CD4-positive, alpha-beta T cell treated with Interleukin-2 at 100 ng/mL for 4 hours (primary cell): ENCODE measurements around the gene SFTPB.
A peak's percentile ranks its signal among the peaks of the same experiment; 100 is the strongest.
"Not testable (repeated sequence)": the region's sequence is repeated elsewhere in the genome, so short reads cannot be mapped to it uniquely, and the experiment has no call there.

ENCODE experiments used
- DNase-seq: peaks from one replicate; pipeline ENCODE4 v3.0.0-alpha.2; 2020; ENCODE audit warnings: low spot score

Gene SFTPB

GRCh38 chr2:85668009-85668856, at the start of gene SFTPB:
Gene SFTPB (minus strand): TSS chr2:85668199. CDS start chr2:85668183, 16 bp downstream.
- DNase-seq, result no peak

- no peak for DNase-seq
These were observed 49.5 kb upstream of the SFTPB start for GRCh38 chr2:85717308-85718008.

DNA sequence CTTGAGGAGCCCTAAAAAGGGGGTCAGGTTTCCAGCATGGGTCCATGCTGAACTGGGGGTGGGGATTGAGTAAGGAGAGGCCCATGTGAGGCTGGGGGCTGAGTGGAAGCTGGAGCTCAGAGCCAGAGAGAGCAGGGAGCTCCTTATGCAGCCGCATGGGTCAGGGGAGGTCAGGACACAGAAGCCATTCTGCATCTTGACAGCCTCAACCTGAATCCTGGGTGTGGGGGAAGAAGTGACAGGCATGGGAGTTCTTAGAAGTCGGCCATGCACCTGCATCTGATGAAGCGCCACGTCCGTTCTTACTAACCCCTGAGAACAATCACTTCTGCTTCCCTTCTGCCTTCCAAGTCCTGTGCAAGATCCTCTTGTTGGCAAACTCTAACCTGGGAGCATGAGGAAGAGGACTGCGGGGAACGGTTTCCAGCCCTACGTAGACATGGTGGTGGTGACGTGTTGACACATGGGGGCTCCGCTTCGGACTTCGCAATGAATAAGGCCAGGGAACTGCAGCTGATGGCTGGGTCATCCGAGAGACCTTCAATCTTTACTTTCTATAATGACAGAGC, 48.4 kb upstream of the SFTPB start:
- DNase-seq, result no peak

DNA sequence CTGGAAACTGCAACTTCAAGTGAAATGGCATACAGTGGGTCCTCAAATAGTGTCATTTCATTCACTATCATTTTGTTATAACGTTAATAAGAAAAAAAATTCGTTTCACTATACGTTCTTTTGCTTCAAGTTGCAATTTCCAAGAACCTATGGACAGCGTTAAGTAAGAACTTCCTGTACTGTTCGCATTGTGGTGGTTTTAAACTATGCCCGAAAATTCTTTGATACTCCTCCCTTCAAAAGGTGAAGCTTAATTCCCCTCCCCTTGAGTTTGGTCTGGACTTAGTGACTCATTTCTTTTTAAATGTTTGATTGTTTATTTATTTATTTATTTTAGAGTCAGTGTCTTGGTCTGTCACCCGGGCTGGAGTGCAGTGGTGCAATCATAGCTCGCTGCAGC, 46.8 kb upstream of the SFTPB start:
- no peak for DNase-seq

DNA sequence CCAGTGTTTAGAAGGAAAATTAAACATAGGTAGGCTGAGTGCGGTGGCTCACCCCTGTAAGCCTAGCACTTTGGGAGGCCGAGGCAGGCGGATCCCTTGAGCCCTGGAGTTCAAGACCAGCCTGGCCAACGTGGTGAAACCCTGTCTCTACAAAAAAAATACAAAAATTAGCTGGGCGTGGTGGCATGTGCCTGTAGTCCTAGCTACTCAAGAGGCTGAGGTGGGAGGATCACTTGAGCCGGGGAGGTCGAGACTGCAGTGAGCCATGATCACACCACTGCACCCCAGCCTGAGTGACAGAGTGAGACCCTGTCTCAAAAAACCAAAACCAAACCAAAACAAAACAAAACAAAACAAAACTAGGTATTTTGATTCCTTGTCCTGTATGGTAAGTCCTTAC, 46.4 kb upstream of the SFTPB start:
- not testable (repeated sequence) for DNase-seq

DNA sequence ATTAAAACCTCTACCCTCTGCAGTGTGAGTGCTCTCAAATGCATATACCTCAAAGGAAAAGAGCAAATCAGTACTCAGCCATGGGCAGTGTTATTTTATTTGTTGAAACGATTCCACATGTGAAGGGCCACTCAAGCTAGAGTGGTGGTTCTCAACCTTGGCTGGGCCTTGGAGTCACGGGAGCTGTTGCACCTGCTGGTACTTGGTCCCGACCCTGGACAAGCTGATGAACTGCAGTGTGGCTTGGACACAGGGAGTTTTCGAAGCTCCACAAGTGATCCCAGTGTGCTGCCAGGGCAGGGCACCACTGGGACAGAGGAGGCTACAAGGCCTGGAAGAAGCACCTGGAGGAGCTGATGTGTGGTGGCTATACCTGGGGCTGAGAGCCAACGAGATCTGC, 45.8 kb upstream of the SFTPB start:
- no peak for DNase-seq

DNA sequence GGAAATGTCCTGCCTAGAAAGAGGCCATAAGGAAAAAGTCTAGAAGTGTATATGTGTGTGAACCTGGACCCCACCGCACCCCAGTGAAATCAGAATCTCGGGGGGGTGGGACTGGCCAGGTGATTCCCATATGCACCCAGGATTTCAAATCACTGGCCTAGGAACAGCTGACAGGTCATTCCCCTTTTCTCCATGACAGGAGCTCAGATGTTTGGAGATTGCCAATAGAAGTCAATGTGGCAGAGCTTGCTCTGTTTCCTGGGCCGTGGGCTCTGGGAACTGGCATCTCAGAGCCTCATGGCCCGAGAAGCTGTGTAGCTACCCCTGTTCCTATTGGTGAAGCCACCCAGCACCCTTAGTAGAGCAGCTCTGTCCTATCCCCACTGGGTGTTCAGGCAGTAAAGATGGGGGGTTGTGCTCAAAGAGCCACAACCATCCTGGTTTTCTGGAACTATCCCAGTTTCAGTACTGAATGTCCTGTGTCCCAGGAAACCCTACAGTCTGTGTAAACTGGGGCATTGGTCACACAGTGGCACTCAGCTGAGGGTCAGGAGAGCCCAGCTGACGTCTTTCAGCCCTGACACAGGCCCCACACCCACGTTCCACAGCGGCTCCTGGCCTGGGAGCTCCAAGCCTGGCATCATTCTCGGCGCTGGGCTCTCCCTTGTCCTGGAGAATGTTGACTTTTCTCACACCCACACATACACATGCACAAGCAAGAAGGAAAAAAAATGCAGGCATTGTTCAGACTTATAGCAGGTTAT, 45.0 kb upstream of the SFTPB start:
- DNase-seq, result no peak

DNA sequence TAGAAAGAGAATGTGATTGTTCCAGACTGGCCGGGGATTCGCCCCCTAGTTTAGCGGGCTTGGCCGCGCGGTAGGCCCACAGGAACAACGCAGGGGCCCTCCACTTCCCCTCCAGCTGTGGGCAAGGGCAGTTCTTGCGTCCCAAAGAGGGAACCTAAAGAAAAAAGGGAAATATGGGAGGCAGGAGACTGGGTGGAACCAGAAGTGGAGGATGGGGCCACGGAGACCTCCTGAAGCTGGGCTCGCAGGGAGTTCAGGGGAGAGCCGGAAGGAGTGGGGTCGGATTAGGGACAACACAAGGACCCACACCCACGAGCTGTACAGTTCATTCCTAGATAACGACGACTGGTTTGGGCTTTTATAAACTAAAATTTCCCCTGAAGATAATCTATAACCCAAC, 44.3 kb upstream of the SFTPB start:
- DNase-seq, result no peak

GRCh38 chr2:85711578-85712060, 43.6 kb upstream of the SFTPB start:
- no peak for DNase-seq

DNA sequence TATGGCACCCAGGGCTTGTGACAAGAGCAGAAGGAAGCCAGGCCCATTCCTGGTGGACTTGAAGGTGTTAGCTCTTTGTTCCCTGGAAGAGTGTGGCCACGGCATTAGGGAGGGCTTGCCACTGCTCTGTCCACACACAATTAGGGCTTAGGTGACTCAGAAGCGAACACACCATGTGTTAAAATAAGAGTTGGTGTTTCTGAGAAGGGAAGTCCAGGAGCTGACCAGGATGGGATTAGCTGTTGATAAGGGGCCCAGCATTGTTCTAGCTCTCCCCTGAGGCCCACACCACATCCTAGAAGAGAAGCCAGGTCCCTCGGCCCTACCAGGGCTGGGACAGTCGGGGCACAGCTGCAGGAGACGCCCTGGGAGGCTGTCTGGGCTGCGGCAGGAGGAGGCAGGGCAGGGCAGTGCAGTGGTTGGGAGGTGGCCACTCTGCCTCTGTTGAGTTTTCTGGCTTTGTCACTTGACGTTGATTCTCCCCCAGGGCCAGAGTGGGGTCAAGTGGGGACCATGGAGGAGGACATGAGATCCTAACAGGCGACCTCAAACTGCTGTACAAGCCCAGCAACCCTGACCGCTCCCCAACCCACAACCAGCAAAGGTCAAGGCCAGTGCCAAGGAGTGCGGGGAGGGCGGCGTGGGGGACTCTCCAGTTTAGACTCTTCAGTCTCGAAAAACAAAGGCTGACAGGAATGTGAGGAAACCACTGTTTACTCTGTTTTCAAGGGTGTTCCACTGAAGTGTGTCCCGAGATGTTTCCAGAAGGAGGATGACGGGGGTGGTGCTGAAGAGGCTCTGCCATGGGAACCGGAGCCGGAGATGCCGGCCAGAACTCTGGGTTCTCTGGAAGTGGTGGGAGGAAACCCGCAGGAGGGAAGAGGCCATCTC, 42.9 kb upstream of the SFTPB start:
- no peak for DNase-seq

DNA sequence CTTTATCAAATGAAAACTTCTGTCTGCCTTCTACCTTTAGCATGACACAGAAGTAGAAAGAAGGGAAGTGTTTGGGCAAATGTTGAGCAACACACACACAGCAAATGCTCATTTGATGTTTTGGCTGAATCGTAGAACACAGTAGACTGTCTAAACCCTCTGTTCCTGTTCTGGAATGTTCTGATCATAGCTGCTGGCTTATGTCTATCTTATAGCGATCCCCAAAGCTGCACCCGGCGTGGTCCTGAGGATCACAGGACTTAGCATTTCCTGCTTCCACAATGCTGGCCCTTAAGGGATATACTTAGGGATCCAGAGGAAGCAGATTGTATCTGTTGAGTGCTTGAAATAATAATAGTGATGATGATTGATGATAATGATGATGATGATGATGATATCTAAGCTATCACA, 41.4 kb upstream of the SFTPB start:
- no peak for DNase-seq

GRCh38 chr2:85708641-85709040, 40.6 kb upstream of the SFTPB start:
- no peak for DNase-seq

GRCh38 chr2:85707304-85707703, 39.3 kb upstream of the SFTPB start:
- peak; percentile 86 for DNase-seq

- DNase-seq, result no peak
These were observed 38.7 kb upstream of the SFTPB start for GRCh38 chr2:85706599-85707296.

DNA sequence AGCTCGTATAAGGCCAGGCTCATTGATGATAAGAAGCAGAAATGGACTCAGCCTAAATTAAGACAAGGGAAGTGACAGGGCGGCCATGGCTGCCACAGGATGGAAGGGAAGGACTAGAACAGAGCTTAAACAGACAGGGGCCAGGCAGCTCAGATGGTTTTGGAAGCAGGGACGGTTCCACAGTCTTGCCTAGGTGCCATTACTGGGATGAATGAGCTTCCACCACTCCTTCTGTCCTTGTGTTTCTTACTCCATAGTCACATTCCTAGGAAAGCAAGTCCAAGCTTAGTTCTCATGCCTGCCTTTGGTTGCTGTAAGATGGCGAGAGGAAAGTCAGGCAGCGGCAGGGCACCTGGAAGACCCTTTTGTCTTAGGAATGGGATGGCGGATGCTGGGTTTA, 38.1 kb upstream of the SFTPB start:
- no peak for DNase-seq

DNA sequence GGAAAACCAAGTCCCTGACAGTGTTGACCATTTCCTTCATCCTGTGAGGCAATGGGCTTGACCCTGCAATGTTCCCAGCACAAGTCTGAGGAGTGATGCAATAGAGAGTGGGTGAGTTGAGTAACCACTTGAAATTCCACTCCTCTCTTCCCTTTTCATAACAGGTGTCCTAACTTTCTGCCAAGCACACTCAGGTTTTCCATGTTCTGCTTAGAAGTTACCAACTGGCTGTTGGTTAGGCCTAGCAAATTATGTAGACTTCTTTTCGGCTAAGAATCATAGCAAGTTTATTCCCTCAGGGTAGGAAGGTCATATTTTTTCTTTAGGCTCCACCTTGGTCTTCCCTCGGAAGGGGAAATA, 37.7 kb upstream of the SFTPB start:
- no peak for DNase-seq

GRCh38 chr2:85704800-85705679, 37.0 kb upstream of the SFTPB start:
- peak; percentile 42 for DNase-seq

- DNase-seq, result no peak
These were observed 36.0 kb upstream of the SFTPB start for GRCh38 chr2:85704038-85704437.

GRCh38 chr2:85703329-85703728, 35.3 kb upstream of the SFTPB start:
- no peak for DNase-seq

DNA sequence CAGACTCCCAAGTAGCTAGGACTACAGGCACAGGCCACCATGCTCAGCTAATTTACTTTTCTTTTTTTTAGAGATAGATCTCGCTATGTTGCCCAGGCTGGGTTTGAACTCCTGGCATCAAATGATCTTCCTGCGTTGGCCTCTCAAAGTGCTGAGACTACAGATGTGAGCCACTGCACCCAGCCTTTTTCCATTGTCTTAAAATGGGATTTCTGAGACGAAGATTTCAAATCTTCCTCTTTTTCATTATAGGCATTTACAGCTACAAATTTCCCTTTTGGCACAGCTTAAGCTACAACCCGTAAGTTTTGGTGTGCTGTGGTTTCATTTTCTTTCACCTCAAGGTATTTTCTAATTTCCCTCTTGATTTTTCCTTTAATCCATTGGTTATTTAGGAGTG, 34.8 kb upstream of the SFTPB start:
- no peak for DNase-seq
